ENCODE data around the gene DPEP3. TPM values are rescaled to one million over a fixed set of nuclear protein-coding genes. Genes with fewer than 3 reads are reported as not detected.
A peak's percentile ranks its signal among the peaks of the same experiment; 100 is the strongest.

Gene DPEP3
- total and polyA plus RNA-seq, 10 of the 15 experiments (the other 5 are each of a cell fraction or from before 2014, with no cell fraction given), result not detected

DNA sequence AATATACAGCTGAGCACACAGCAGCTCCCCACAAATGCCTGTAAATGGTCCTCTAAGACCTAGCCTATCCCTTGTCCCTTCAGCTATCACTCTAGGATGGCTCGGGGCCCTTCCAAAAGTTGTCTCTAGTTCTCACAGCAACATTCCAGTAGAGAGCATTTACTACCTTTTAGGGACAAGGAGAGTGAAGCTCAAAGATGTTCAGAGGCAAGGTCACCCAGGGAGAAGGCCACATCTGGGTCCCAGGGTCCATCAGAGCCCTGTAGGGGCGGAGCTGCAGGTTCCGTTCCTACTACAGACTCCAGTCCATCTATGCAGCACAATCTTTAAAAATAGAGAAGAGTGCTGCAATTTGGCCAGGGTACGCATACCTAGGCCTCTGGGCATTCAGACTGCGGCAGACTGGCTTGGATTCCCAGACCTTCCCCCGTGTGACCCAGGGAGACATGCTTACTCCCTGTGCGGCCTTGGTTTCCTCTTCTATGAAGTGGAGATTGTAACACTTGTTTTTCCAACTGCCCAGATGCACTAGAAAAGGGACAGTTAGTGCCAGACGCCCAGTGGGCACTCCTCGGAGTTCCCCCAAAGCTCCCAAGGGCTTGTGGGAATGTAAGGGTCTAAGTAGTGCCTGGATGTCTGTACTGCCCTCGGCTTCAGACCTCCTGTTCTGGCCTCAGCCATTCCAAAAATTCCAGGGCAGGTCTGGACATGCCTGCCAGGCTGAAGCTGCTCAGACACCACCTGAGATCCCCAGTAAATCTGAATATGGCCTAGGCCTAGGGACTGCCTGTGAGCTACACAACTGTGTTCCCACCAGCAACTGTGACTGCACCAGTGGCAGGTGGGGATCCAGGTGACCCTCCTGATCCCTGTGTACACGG is 14.4 kb downstream of the DPEP3 start:
- H3K36me3 ChIP-seq (ENCODE audit: control insufficient read depth in 2 of 2, insufficient read depth in 2 of 2, low read length in 1 of 2), result peaks cover 2 to 4% of the 10 kb centered on the region in 2 experiments; a peak in 2 of 4 replicates
- H3K27me3 ChIP-seq (replicated peaks in 1 of 2; ENCODE audit: control insufficient read depth in 2 of 2, insufficient read depth in 2 of 2, low read length in 1 of 2), result no peaks in the 10 kb centered on the region
- SMC1A ChIA-PET (ENCODE audit: uncharacterized antibody, unreplicated experiment), result interaction anchor here (0.8 to 2.8 kb wide), 9 partner anchors 12 to 149 kb away, joined by 3 to 10 read pairs (median 3); partner anchors contain the start of genes DDX28 and DUS2
- no peaks in the 10 kb centered on the region for H3K9me3 ChIP-seq (replicated peaks; ENCODE audit: control insufficient read depth, insufficient read depth, low read length)
- H3K4me2 ChIP-seq (ENCODE audit: control insufficient read depth, insufficient read depth), result peak overlapping the region; percentile 76
- FAIRE-seq (no peak), DNase-seq (ENCODE audit: low read depth, low spot score) (no peak), ATAC-seq (no peak)
- 68% methylated on average over 11 of the region's 11 CpGs for whole genome bisulfite sequencing (ENCODE audit: insufficient coverage, insufficient replicate concordance, low lambda C conversion rate, missing lambda C conversion rate)
- peak overlapping the region; percentile 89 for H3K9ac ChIP-seq (ENCODE audit: control insufficient read depth, insufficient read depth, low read length)
- H3K79me2 ChIP-seq (ENCODE audit: control insufficient read depth, insufficient read depth, low read length), result peaks cover 20% of the 10 kb centered on the region
- H4K20me1 ChIP-seq (ENCODE audit: control insufficient read depth, insufficient read depth), result no peaks in the 10 kb centered on the region
- RAD21 ChIA-PET (ENCODE audit: unreplicated experiment), result interaction anchor here (0.8 to 2.4 kb wide), 9 partner anchors 19 to 75 kb away, joined by 3 to 9 read pairs (median 4); partner anchors contain the start of genes DDX28 and DUS2
- no peak overlapping the region for H2AFZ ChIP-seq (ENCODE audit: control insufficient read depth, low read depth, low read length)
- CTCF ChIA-PET, result interaction anchor here (0.6 to 3.7 kb wide), 9 partner anchors 25 to 445 kb away, joined by 3 to 22 read pairs (median 4); no protein-coding TSS in a partner anchor
- in situ Hi-C loops (cut with MboI) (no loop called here), intact Hi-C loops (cut with micrococcal nuclease; ENCODE audit: unreplicated experiment) (no loop called here)
- no TSS peak for BruUV-seq (replicated peaks)
- peak overlapping the region; percentile 58; the same call in 1 of the 2 replicates for H3K4me3 ChIP-seq
- H3K27ac ChIP-seq (ENCODE audit: control insufficient read depth, insufficient read depth), result peak overlapping the region; percentile 34; the same call in 1 of the 2 replicates
- POLR2A ChIA-PET, result interaction anchor here (0.6 to 2.8 kb wide), 9 partner anchors 10 to 278 kb away, joined by 3 to 16 read pairs (median 3); partner anchors contain the start of gene PSMB10
- H3K4me1 ChIP-seq (ENCODE audit: control insufficient read depth, insufficient read depth, low read length), result peaks cover 21% of the 10 kb centered on the region
- TF ChIP-seq, protein P1, sequence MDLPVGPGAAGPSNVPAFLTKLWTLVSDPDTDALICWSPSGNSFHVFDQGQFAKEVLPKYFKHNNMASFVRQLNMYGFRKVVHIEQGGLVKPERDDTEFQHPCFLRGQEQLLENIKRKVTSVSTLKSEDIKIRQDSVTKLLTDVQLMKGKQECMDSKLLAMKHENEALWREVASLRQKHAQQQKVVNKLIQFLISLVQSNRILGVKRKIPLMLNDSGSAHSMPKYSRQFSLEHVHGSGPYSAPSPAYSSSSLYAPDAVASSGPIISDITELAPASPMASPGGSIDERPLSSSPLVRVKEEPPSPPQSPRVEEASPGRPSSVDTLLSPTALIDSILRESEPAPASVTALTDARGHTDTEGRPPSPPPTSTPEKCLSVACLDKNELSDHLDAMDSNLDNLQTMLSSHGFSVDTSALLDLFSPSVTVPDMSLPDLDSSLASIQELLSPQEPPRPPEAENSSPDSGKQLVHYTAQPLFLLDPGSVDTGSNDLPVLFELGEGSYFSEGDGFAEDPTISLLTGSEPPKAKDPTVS (IDR thresholded peaks at IDR 0.05; ENCODE audit: low read depth, low read length), result no peak
- TF ChIP-seq PAX8 (IDR thresholded peaks at IDR 0.05) (no peak), MYC (IDR thresholded peaks at IDR 0.05; ENCODE audit: insufficient read depth, insufficient read length, insufficient replicate concordance, low read length, severe bottlenecking) (no peak), SP1 (IDR thresholded peaks at IDR 0.05; ENCODE audit: low read depth, low read length) (no peak), CREM (IDR thresholded peaks at IDR 0.05; ENCODE audit: low read depth) (no peak), BMI1 (IDR thresholded peaks at IDR 0.05; ENCODE audit: borderline replicate concordance) (no peak), MYB (IDR thresholded peaks at IDR 0.05; ENCODE audit: borderline replicate concordance, low read depth, low read length) (no peak), DPF2 (IDR thresholded peaks at IDR 0.05) (no peak)
- TF ChIP-seq, protein P2, sequence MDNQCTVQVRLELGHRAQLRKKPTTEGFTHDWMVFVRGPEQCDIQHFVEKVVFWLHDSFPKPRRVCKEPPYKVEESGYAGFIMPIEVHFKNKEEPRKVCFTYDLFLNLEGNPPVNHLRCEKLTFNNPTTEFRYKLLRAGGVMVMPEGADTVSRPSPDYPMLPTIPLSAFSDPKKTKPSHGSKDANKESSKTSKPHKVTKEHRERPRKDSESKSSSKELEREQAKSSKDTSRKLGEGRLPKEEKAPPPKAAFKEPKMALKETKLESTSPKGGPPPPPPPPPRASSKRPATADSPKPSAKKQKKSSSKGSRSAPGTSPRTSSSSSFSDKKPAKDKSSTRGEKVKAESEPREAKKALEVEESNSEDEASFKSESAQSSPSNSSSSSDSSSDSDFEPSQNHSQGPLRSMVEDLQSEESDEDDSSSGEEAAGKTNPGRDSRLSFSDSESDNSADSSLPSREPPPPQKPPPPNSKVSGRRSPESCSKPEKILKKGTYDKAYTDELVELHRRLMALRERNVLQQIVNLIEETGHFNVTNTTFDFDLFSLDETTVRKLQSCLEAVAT (IDR thresholded peaks at IDR 0.05), result no peak
- TF ChIP-seq, protein P3, sequence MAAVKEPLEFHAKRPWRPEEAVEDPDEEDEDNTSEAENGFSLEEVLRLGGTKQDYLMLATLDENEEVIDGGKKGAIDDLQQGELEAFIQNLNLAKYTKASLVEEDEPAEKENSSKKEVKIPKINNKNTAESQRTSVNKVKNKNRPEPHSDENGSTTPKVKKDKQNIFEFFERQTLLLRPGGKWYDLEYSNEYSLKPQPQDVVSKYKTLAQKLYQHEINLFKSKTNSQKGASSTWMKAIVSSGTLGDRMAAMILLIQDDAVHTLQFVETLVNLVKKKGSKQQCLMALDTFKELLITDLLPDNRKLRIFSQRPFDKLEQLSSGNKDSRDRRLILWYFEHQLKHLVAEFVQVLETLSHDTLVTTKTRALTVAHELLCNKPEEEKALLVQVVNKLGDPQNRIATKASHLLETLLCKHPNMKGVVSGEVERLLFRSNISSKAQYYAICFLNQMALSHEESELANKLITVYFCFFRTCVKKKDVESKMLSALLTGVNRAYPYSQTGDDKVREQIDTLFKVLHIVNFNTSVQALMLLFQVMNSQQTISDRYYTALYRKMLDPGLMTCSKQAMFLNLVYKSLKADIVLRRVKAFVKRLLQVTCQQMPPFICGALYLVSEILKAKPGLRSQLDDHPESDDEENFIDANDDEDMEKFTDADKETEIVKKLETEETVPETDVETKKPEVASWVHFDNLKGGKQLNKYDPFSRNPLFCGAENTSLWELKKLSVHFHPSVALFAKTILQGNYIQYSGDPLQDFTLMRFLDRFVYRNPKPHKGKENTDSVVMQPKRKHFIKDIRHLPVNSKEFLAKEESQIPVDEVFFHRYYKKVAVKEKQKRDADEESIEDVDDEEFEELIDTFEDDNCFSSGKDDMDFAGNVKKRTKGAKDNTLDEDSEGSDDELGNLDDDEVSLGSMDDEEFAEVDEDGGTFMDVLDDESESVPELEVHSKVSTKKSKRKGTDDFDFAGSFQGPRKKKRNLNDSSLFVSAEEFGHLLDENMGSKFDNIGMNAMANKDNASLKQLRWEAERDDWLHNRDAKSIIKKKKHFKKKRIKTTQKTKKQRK (IDR thresholded peaks at IDR 0.05; ENCODE audit: low read depth, low read length), result no peak
- TF ChIP-seq, protein P4, sequence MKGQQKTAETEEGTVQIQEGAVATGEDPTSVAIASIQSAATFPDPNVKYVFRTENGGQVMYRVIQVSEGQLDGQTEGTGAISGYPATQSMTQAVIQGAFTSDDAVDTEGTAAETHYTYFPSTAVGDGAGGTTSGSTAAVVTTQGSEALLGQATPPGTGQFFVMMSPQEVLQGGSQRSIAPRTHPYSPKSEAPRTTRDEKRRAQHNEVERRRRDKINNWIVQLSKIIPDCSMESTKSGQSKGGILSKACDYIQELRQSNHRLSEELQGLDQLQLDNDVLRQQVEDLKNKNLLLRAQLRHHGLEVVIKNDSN (IDR thresholded peaks at IDR 0.05; ENCODE audit: borderline replicate concordance, extremely low read length, insufficient read depth, low read depth, low read length), result no peak

Data from GM12878 (cell line).